Retinal pigment epithelial cell (primary cell): ENCODE data around the gene EN2.

Experiments used
- DNase-seq: peaks from one replicate; pipeline ENCODE4 v3.0.0-alpha.2; 2010; ENCODE audit warnings: low read depth
- H3K4me3 ChIP-seq: 2 replicates; pipeline ENCODE4 v1.5.1; 2011; ENCODE audit warnings: mild to moderate bottlenecking, low read length, control low read depth, moderate library complexity
- TF ChIP-seq, protein P1 (sequence below): conservative IDR thresholded peaks from 2 replicates; pipeline ENCODE4 v1.5.1; 2011; ENCODE audit warnings: low read depth, low read length, control low read depth, inconsistent platforms

Gene EN2

DNA sequence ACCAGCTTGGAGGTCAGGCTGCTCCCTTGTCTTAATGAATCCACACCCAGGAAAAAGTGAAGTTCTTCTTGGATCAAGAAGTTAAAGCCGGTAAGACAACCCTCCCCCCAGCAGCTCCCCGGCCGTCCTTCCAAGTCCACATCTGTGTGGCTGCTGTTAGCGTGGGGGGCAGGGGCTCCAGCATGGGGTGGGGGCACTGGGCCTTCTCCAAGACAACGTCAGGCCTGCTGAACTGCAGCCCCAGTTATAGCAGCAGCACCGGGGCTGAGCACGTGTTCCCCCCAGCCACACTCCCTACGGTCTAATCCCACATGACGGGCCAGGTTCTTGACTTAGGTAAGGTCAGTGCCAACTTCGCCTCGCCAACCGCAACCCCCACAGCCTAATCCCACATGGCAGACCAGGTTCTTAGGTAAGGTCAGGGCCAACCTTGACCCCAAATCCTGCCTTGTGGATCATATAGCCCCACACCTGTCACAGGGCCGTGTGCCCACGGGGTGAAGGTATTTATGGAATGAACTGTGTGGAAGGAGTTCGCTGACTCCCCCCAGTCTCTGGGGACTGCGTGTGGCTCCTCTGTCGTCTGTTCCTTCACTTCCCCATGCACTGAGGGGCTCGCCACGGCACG, 30.4 kb upstream of the EN2 start:
- DNase-seq: no peak
- TF ChIP-seq, protein P1, sequence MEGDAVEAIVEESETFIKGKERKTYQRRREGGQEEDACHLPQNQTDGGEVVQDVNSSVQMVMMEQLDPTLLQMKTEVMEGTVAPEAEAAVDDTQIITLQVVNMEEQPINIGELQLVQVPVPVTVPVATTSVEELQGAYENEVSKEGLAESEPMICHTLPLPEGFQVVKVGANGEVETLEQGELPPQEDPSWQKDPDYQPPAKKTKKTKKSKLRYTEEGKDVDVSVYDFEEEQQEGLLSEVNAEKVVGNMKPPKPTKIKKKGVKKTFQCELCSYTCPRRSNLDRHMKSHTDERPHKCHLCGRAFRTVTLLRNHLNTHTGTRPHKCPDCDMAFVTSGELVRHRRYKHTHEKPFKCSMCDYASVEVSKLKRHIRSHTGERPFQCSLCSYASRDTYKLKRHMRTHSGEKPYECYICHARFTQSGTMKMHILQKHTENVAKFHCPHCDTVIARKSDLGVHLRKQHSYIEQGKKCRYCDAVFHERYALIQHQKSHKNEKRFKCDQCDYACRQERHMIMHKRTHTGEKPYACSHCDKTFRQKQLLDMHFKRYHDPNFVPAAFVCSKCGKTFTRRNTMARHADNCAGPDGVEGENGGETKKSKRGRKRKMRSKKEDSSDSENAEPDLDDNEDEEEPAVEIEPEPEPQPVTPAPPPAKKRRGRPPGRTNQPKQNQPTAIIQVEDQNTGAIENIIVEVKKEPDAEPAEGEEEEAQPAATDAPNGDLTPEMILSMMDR: no peak
- no peak overlapping the region for H3K4me3 ChIP-seq

- no peak for DNase-seq
- TF ChIP-seq, protein P1: no peak
- no peak overlapping the region for H3K4me3 ChIP-seq
Observed at GRCh38 chr7:155428171-155428834, 29.6 kb upstream of the EN2 start.

GRCh38 chr7:155429651-155430050, 28.3 kb upstream of the EN2 start:
- TF ChIP-seq, protein P1: no peak
- DNase-seq: no peak
- no peak overlapping the region for H3K4me3 ChIP-seq

DNA sequence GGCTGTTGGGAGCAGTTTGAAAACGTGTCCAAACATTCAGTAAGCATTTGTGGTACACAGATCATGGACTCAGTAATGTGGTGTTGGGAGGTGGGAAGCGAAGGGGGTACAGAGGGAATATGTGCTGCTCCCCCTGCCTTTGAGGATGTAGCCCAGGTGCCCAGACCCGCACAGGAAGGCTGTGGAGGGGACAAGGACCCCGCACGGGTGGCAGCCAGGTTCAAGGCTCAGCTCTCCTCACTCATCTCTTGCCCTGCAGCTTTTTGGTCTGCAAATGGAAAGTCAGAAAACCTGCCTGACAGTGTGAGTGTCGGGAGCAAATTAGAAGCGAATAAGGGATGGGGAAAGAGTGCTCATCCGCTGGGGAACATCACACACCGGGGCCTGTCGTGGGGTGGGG, 27.3 kb upstream of the EN2 start:
- TF ChIP-seq, protein P1: no peak
- DNase-seq: no peak

GRCh38 chr7:155431231-155431630, 26.7 kb upstream of the EN2 start:
- no peak for DNase-seq
- no peak overlapping the region for H3K4me3 ChIP-seq
- TF ChIP-seq, protein P1: no peak

More for the DNA sequence above, 27.3 kb upstream of the EN2 start:
- H3K4me3 ChIP-seq: no peak overlapping the region

GRCh38 chr7:155431711-155432110, 26.2 kb upstream of the EN2 start:
- H3K4me3 ChIP-seq: no peak overlapping the region
- TF ChIP-seq, protein P1: no peak
- no peak for DNase-seq

GRCh38 chr7:155435110-155435509, 22.8 kb upstream of the EN2 start:
- DNase-seq: no peak
- no peak overlapping the region for H3K4me3 ChIP-seq
- TF ChIP-seq, protein P1: no peak
